Putamen (tissue), 1 donor: Measurements from ENCODE around the gene EOLA1.
"Not testable (repeated sequence)": the region's sequence is repeated elsewhere in the genome, so short reads cannot be mapped to it uniquely, and the experiment has no call there.

Experiments
- DNase-seq: peaks from one replicate; pipeline ENCODE4 v3.0.0-alpha.2; 2016; ENCODE audit warnings: low spot score

Gene EOLA1

DNA sequence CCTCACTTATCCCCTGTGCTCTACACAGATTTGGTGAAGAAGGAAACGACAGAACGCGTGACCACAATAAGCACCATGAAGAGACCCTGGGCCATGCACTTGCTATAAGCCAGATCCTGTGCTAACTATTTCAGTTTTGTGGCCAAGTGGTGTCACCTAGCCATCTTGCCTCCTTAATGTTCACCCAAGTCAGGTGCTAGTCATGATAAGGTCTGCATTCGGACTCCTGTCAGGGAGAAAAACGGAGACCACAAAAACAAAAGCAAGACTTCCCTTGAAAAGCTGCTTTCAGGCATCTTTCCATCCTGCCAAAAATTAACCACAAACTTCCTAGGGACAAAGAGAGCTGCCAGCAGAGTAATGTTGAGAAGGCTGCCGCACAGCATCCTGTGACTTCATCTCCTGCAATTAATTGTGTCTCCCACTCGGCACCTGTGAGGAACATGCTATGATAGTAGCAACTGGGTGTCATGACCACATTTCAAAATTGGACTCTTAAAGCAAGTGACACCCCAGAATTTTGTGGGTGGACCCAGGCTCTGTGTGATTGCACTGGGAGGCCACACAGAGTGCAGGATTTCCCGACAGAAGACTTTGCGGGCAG, 26.9 kb upstream of the EOLA1 start:
- no peak for DNase-seq

DNA sequence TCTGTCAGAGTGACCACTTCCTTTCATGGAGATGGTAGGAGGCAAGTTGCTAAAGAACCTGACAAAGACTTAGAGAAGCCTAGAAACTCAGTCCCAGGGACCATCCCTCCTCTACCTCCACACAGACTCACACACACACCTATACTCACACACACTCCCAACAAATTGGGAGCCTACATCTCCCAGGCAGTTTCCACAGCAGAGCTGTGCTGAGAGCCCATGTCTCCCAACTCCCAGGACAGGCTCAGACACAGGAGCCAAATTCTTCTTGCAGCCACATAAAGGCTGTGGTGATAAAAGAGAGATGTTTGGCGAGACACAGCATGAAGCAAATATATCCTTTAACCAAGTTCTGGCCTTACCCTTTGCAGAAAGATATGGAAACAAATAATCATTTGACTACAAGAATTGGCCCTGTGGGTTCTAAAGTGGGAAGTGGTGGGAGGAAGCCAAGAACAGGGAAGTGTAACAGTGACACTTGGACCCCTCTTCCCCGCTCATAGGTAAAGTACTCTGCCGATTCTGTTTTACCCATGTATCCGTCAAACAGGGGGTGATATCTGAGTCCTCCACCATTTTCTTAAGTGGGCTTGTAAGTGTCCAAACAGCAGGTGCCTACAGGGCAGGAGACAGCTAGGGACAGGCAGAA, 24.7 kb upstream of the EOLA1 start:
- no peak for DNase-seq

GRCh38 chrX:149516604-149517003, 24.2 kb upstream of the EOLA1 start:
- no peak for DNase-seq

DNA sequence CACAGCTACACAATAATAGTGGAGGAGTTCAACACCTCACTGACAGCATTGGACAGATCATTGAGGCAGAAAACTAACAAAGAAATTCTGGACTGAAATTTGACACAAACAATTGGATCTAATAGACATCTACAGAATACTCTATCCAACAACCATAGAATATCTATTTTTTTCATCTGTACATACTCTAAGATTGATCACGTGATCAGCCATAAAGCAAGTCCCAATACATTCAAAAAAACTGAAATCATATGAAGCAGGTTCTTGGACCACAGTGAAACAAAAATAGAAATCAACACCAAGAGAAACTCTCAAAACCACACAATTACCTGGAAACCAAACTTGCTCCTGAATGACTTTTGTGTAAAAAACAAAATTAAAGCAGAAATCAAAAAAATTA, 23.5 kb upstream of the EOLA1 start:
- no peak for DNase-seq

DNA sequence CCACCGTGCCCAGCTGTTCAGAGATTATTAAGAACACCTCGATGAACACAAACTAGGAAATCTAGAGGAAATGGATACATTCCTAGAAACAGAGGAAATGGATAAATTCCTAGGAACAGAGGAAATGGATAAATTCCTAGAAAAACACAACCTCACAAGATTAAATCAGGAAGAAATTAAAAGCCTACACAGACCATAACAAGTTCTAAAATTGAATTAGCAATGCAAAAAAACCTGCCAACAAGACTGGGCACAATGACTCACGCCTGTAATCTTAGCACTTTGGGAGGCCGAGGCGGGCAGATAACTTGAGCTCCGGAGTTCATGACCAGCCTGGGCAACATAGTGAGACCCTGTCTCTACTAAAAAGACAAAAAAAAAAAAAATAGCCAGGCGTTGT, 22.6 kb upstream of the EOLA1 start:
- DNase-seq, result no peak

GRCh38 chrX:149520636-149521277, 20.1 kb upstream of the EOLA1 start:
- not testable (repeated sequence) for DNase-seq

DNA sequence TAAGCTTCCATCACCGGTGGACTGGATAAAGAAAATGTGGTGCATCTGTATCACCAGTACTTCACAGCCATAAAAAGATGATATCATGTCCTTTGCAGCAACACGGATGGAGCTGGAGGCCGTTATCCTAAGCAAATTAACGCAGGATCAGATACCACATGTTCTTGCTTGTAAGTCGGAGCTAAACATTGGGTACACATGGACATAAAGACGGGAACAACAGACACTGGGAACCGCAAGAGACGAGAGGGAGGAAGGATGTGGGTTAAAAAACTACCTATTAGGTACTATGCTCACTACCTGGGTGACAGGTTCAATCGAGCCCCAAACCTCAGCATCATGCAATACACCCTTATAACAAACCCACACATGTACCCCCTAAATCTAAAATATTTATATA, 19.4 kb upstream of the EOLA1 start:
- no peak for DNase-seq

DNA sequence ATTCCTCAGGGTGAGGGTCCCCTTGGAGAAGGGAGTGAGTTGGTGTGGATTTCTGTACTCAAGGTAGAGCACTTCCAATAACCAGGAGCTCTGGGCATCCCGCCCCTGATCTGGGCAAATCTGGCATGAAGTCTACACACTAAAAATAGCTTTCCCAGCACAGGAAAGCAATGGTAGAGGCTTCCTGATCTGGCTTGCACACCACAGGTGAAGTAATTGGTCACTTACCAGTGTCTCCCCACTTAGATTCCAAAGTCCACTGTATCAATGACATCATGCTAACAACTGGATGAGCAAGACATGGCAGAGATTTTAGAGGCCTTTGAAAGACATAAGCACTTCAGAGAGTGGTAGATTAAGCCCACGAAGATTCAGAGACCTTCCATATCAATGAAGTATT, 17.9 kb upstream of the EOLA1 start:
- no peak for DNase-seq

DNA sequence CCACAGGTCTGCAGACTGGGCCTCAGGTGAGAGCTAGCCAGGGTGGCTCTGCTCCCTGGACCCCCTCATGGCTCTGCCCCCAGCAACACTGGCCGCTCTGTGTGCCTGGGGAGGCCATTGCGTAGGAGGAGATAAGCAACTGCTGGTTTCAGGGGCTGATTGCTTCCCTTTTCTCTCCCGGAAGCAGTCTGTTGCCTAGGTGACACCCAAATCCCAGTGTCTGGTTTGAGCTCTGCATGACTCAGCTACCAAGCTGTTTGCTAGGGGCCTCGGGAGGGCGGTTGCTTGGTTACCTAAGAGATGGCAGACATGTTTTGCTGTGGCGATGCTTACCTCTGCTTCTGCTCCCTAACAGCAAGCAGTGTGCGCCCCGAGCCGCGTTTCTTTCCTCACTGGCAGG, 15.4 kb upstream of the EOLA1 start:
- not testable (repeated sequence) for DNase-seq

DNA sequence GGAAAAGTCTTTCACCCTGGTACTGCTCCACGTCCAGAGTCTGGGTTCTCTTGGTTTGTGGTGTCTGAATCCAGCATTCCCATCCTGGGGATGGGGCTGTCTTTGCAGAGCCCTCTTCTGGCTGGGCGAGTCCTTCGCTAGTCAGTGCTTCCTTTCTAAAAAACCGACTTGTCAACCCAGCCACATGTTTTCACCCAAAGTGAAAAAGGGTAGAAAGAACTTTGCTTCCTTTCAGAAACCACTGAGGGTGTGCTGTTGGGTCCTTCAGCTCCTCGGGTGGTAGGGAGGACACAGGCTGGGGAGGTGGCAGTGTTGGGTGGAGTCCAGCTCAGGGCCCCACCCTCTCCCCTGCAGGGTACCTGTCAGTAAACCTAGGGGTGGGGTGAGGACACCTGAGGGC, 14.9 kb upstream of the EOLA1 start:
- DNase-seq, result not testable (repeated sequence)

DNA sequence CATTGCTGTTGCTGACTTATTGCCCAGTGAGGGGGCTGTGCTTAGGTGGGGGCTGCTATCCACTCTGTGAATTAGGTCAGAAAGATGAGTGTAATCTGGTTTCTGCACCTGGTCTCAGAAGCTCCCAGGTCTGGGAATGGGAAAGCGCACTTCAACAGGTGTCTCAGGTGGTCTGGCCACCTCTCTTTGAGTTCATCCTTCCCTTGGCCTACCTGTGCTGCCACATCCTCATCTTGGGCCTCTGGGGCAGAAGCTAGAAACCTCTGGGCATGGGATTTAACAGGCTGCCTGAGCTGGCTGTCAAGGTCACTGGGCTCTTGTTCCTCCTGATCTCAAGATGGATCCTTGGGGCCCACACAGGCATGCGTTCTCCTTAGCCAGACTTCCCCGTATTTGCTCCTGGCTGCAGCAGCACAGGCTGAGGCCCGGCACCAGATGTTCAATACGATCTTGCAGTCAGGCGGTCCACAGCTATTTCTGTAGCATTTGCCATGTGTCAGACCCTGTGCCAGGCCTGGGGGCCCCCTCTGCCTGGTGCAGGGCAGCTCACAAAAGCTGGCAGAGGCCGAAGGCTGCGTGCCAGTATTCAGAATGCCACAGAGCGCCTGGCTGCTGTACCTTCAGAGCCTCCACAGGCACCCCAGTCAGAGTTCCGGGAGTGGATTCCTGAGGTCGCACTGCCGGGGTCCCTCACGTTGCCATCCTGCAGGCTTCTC, 14.3 kb upstream of the EOLA1 start:
- not testable (repeated sequence) for DNase-seq

DNA sequence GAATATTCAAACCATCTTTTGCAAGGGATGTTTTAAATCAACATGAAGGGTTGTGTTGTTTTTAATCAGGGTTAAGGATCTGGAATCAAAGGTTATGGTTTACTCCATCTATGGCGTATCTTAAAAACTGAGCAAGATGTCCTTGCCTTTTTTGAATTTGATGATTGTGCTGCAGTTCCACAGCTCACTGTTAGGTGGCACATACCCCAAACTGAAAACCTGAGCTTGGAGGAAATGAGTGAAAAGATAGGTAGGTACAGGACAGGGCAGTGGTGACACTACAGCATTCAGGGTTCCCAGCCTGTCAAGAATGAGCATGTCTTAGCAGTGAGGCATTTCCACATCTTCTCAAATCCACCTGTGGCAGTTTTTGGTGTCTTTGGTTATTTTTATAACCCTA, 13.1 kb upstream of the EOLA1 start:
- DNase-seq, result no peak

- no peak for DNase-seq
Measured at GRCh38 chrX:149528381-149528780, 12.4 kb upstream of the EOLA1 start.

DNA sequence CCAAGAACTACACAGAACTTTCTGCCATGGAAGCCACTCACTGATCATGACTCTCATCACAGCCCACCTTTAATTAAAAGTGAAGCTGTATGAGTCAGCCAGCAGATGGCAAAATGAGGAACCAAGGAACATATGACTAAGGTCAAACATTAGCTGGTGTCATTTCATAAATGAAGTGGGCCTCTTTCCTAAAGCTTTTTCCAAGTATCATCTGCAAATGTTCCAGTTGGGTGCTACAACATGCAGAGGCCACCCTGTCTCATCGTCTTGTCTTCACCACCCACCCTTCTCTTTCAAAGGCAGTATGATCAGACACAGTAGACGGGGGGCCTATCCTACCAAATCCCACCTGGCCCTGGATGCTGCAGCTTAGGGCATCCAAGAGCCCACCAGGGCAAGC, 9.2 kb upstream of the EOLA1 start:
- DNase-seq, result no peak

DNA sequence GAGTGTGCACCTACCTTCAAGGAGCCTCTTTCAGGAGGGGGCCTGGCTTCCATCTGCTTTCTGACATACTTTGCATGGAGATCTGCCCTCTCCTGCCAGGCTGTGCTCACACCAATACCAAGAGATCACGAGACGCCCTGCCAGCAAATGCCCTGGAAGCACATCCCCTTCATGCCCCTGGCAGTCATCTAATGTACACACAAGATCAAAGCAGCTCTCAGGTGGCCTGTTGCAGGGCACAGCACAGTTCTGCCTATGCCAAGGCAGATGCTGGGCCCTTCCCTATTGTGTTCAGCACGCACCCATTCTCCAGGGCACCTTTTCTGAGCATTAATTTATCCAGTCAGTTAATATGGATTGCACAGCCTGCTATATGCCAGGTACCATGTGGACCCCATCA, 7.9 kb upstream of the EOLA1 start:
- DNase-seq, result not testable (repeated sequence)

- DNase-seq, result not testable (repeated sequence)
Measured at GRCh38 chrX:149533999-149534398, 6.8 kb upstream of the EOLA1 start.

GRCh38 chrX:149534926-149535602, 5.7 kb upstream of the EOLA1 start:
- not testable (repeated sequence) for DNase-seq

- DNase-seq, result not testable (repeated sequence)
Measured at GRCh38 chrX:149537474-149537873, 3.3 kb upstream of the EOLA1 start.

- DNase-seq, result peak; percentile 86
Measured at GRCh38 chrX:149539283-149540130, 1.3 kb upstream of the EOLA1 start.

DNA sequence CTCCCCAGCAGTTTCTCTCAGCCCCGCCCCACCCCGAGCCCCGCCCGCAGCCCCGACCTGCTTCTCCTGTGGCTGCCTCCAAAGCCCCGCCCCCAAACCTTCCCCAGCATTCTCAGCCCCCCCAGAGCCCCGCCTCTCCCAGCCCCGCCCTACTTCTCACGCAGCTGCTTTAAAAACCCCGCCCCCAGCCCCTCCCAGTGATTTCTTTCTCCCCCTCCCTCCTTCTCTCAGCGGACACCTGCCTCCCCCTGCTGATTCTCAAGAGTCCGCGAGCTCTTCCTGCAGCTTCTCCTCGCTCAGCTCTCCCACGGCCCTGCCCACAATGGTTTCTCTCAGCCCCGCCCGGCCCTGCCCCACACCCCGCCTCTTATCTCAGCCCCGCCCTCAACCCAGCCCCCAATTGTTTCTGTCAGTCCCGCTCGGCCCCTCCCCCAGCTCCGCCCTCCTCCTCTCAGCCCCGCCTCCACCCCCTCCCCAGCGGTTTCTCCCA, 636 bp upstream of the EOLA1 start:
- peak; percentile 92 for DNase-seq

- no peak for DNase-seq
Measured at GRCh38 chrX:149541521-149542047, 772 bp downstream of the EOLA1 start.
